ENCODE data around the gene EXOC6B.
A peak's percentile ranks its signal among the peaks of the same experiment; 100 is the strongest.

Gene EXOC6B

GRCh38 chr2:72362733-72363132, 463.1 kb downstream of the EXOC6B start:
- Mint-ChIP-seq H3K27ac (peak overlapping the region in 1 of 2 donors; percentile 19), H3K4me3 (no peak overlapping the region), H3K4me1 (no peaks in the 10 kb centered on the region), H3K9me3 (no peaks in the 10 kb centered on the region), H3K27me3 (no peaks in the 10 kb centered on the region)
- no peak for ATAC-seq
- DNase-seq = no peak

GRCh38 chr2:72361521-72361920, 464.3 kb downstream of the EXOC6B start:
- DNase-seq (no peak), ATAC-seq (no peak)

GRCh38 chr2:72361042-72361441, 464.8 kb downstream of the EXOC6B start:
- Mint-ChIP-seq H3K9me3 (no peaks in the 10 kb centered on the region), H3K27ac (no peak overlapping the region), H3K4me1 (no peaks in the 10 kb centered on the region), H3K27me3 (no peaks in the 10 kb centered on the region), H3K4me3 (no peak overlapping the region)
- ATAC-seq (no peak), DNase-seq (no peak)

More at GRCh38 chr2:72361521-72361920, 464.3 kb downstream of the EXOC6B start:
- Mint-ChIP-seq H3K27me3 (no peaks in the 10 kb centered on the region), H3K27ac (no peak overlapping the region), H3K4me1 (no peaks in the 10 kb centered on the region), H3K4me3 (no peak overlapping the region), H3K9me3 (no peaks in the 10 kb centered on the region)

- no peaks in the 10 kb centered on the region for H3K27me3 Mint-ChIP-seq
- no peak overlapping the region for H3K4me3 Mint-ChIP-seq
- ATAC-seq (no peak), DNase-seq (no peak)
- no peak overlapping the region for H3K27ac Mint-ChIP-seq
- H3K9me3 Mint-ChIP-seq = peaks cover 0 to 10% of the 10 kb centered on the region in 2 donors
- H3K4me1 Mint-ChIP-seq = no peaks in the 10 kb centered on the region
These were observed 475.0 kb downstream of the EXOC6B start for GRCh38 chr2:72350852-72351251.

GRCh38 chr2:72349016-72349415, 476.8 kb downstream of the EXOC6B start:
- no peak for DNase-seq
- Mint-ChIP-seq H3K27me3 (no peaks in the 10 kb centered on the region), H3K27ac (no peak overlapping the region)

GRCh38 chr2:72347081-72347480, 478.8 kb downstream of the EXOC6B start:
- ATAC-seq (no peak), DNase-seq (no peak)
- H3K9me3 Mint-ChIP-seq = peaks cover 0 to 10% of the 10 kb centered on the region in 2 donors
- H3K27me3 Mint-ChIP-seq = no peaks in the 10 kb centered on the region
- no peaks in the 10 kb centered on the region for H3K4me1 Mint-ChIP-seq
- no peak overlapping the region for H3K27ac Mint-ChIP-seq
- no peak overlapping the region for H3K4me3 Mint-ChIP-seq

More at GRCh38 chr2:72349016-72349415, 476.8 kb downstream of the EXOC6B start:
- no peaks in the 10 kb centered on the region for H3K4me1 Mint-ChIP-seq
- peaks cover 0 to 10% of the 10 kb centered on the region in 2 donors for H3K9me3 Mint-ChIP-seq
- H3K4me3 Mint-ChIP-seq = no peak overlapping the region
- ATAC-seq = no peak

DNA sequence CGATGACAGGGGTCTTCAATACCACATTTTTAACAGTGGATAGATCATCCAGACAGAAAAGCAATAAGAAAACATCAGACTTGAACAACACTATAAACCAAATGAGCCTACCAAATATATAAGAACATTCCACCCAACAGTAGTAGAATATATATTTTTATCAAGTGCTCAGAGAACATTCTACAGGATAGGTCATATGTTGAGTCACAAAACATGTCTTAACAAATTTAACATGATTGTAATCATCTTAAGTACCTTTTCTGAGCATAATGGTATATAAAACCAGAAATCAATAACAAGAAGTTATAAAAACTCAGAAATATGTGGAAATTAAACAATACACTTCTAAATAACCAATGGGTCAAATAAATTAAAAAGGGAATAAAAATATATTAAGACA, 484.2 kb downstream of the EXOC6B start:
- no peaks in the 10 kb centered on the region for H3K27me3 Mint-ChIP-seq
- no peak overlapping the region for H3K4me3 Mint-ChIP-seq
- DNase-seq (no peak), ATAC-seq (no peak)
- H3K9me3 Mint-ChIP-seq = no peaks in the 10 kb centered on the region
- no peak overlapping the region for H3K27ac Mint-ChIP-seq
- H3K4me1 Mint-ChIP-seq = no peaks in the 10 kb centered on the region

DNA sequence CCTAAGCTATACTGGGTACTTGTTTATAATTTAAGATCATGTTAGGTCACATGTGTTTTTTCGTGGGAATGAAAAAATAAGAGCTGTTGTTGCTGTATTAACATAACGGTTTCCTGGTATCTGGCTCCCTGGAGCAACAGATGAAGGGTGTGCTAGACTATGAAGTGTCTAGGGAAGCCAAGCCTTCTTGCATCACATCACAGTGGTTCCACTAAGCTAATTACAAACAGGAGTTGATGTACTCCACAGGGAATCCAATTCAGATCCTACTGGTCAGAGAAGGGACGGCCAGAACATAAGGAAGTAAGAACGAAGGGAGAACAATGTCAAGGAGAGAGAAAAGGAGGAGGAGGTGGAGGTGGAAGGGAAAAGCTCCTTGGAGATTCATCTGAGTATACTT, 485.2 kb downstream of the EXOC6B start:
- ATAC-seq = no peak
- no peaks in the 10 kb centered on the region for H3K9me3 Mint-ChIP-seq
- no peaks in the 10 kb centered on the region for H3K4me1 Mint-ChIP-seq
- DNase-seq = no peak
- H3K27ac Mint-ChIP-seq = peak overlapping the region in 1 of 2 donors; percentile 52
- H3K27me3 Mint-ChIP-seq = no peaks in the 10 kb centered on the region
- no peak overlapping the region for H3K4me3 Mint-ChIP-seq

DNA sequence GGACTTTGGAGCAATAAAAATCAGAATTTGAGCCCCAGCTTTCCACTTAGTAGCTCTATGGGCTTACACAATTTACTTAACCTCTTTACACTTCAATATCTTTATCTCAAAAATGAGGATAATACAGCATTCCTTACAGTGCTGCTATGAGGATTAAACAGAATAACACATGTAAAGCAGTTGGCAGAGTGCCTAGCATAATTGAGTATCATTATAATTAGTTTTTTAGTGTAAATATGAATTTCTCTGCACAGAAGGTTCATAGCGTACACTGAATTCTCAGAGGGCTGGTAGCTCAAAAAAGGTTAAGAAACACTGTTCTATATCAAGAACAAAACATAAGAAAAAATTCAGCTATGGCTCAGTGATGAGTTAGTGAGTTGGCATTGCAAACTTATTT, 487.8 kb downstream of the EXOC6B start:
- Mint-ChIP-seq H3K4me1 (no peaks in the 10 kb centered on the region), H3K27ac (no peak overlapping the region), H3K4me3 (no peak overlapping the region), H3K27me3 (no peaks in the 10 kb centered on the region), H3K9me3 (no peaks in the 10 kb centered on the region)
- ATAC-seq = no peak
- no peak for DNase-seq

DNA sequence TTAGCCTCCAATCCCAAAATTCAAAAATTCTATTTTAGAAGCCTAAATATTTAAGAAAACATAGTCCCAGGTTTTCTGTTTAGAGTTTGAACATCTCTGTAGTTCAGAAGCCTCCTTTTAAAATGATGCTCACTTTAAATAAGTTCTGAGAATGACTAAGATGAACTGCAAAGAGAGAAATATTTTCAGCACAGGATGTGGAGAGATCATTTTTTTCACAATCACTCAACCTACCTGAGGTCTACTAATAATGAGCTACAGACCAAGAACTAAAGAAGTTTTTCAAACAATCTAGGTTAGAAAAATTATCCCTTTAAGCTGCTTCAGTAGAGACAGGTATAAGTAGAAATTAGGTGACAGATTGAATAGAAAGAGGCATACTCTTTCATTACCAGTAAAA, 493.1 kb downstream of the EXOC6B start:
- H3K4me1 Mint-ChIP-seq = no peaks in the 10 kb centered on the region
- no peaks in the 10 kb centered on the region for H3K27me3 Mint-ChIP-seq
- ATAC-seq (peak; percentile 52), DNase-seq (no peak)
- H3K9me3 Mint-ChIP-seq = no peaks in the 10 kb centered on the region
- H3K27ac Mint-ChIP-seq = peak overlapping the region in 1 of 2 donors; percentile 73
- no peak overlapping the region for H3K4me3 Mint-ChIP-seq

- Mint-ChIP-seq H3K27me3 (no peaks in the 10 kb centered on the region), H3K4me1 (no peaks in the 10 kb centered on the region), H3K9me3 (peaks cover 0 to 8% of the 10 kb centered on the region in 2 donors), H3K27ac (no peak overlapping the region), H3K4me3 (no peak overlapping the region)
- ATAC-seq (no peak), DNase-seq (no peak)
These were observed 495.2 kb downstream of the EXOC6B start for GRCh38 chr2:72330652-72331051.

DNA sequence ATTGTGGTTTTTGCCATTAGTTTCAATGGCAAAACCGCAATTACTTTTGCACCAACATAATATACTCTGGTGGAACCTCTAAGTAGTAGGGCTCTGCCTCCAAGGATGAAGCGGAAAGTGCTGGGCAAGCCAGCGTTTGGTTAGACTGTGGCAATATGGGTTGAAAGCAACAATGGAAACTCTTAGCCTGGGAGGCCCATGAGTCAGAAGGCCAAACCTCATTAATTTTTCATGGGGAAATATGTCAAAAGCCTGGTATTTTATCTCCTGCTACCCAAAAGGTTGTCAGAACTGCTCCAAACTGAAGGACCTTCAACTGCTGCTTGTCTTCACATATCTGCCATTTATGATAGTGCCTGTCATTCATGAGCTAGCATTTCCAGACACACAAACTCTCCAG, 499.1 kb downstream of the EXOC6B start:
- Mint-ChIP-seq H3K4me1 (no peaks in the 10 kb centered on the region), H3K4me3 (no peak overlapping the region), H3K27me3 (no peaks in the 10 kb centered on the region), H3K27ac (no peak overlapping the region), H3K9me3 (peaks cover 0 to 13% of the 10 kb centered on the region in 2 donors)
- ATAC-seq (no peak), DNase-seq (no peak)

DNA sequence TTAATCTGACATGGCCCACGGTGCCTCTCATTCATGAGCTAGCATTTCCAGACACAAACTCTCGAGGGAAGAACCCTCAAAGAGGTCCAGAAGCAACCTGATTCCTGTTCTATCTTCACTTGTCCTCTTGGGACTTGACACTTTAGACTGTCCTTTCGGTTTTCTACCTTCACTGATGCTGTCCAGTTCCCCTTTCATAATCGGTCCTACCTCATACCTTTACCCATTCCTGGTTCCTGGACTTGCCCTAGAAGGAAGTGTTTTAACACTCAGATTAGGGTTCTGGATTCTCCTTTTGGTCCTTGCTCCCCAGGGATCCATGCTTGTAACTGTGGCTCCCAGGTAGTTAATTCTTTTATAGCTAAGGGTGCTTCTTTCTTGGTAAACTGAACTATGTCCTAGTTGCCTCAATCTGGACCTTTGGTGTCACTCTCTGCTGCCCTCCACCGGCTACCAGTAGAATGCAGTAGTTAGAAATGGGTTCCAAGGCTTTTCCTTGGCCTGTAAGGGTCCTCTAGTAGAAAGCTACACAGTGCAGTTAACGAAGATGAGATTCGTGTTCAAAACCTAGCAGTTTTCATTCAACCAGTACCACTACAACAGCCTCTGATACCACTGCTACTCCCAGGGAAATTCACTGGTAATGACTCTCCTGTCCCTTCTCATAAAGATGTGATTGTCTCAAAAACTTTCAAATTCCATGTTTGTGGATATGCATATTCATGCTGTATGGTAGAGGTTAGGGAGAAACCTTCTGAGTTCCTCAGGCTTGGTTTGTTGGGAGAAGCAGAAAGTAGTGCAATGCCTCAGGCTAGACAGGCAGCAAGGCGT, 500.0 kb downstream of the EXOC6B start:
- H3K4me1 Mint-ChIP-seq = no peaks in the 10 kb centered on the region
- no peaks in the 10 kb centered on the region for H3K27me3 Mint-ChIP-seq
- H3K9me3 Mint-ChIP-seq = peaks cover 0 to 13% of the 10 kb centered on the region in 2 donors
- H3K27ac Mint-ChIP-seq = no peak overlapping the region
- no peak overlapping the region for H3K4me3 Mint-ChIP-seq
- DNase-seq (no peak), ATAC-seq (no peak)

GRCh38 chr2:72316774-72317173, 509.1 kb downstream of the EXOC6B start:
- peaks cover 0 to 5% of the 10 kb centered on the region in 2 donors for H3K9me3 Mint-ChIP-seq
- ATAC-seq (no peak), DNase-seq (no peak)
- no peak overlapping the region for H3K4me3 Mint-ChIP-seq
- no peaks in the 10 kb centered on the region for H3K27me3 Mint-ChIP-seq
- peak overlapping the region in 1 of 2 donors; percentile 35 for H3K27ac Mint-ChIP-seq
- H3K4me1 Mint-ChIP-seq = no peaks in the 10 kb centered on the region

GRCh38 chr2:72300147-72300684, 525.6 kb downstream of the EXOC6B start:
- H3K27me3 Mint-ChIP-seq = no peaks in the 10 kb centered on the region
- H3K9me3 Mint-ChIP-seq = peaks cover 20 to 51% of the 10 kb centered on the region in 2 donors
- DNase-seq (no peak), ATAC-seq (no peak)
- no peak overlapping the region for H3K27ac Mint-ChIP-seq
- H3K4me1 Mint-ChIP-seq = no peaks in the 10 kb centered on the region
- H3K4me3 Mint-ChIP-seq = no peak overlapping the region

GRCh38 chr2:72293620-72294019, 532.2 kb downstream of the EXOC6B start:
- no peaks in the 10 kb centered on the region for H3K4me1 Mint-ChIP-seq
- no peak overlapping the region for H3K4me3 Mint-ChIP-seq
- no peak overlapping the region for H3K27ac Mint-ChIP-seq
- no peak for DNase-seq
- no peak for ATAC-seq
- no peaks in the 10 kb centered on the region for H3K27me3 Mint-ChIP-seq
- peaks cover 5 to 11% of the 10 kb centered on the region in 2 donors for H3K9me3 Mint-ChIP-seq

Data from stimulated activated naive CD8-positive, alpha-beta T cell treated with anti-CD3 and anti-CD28 coated beads, Interleukin-15, amount 100 ng/mL, for 72 hours (primary cell).